ENCODE measurements around the gene GPR160. TPM values are rescaled to one million over a fixed set of nuclear protein-coding genes. Genes with fewer than 3 reads are reported as not detected.

The GPR160 gene
- total RNA-seq, 2 donors from 2014 or later: 1.3 to 1.6 TPM

GRCh38 chr3:170058127-170058526 lies 20.3 kb downstream of the GPR160 start:
- intact Hi-C loops (cut with DNase I): no loop called here
- no peak for ATAC-seq

GRCh38 chr3:170059447-170059846 lies 21.7 kb downstream of the GPR160 start:
- ATAC-seq: no peak
- intact Hi-C loops (cut with DNase I): no loop called here
- no peak for DNase-seq

More at GRCh38 chr3:170058127-170058526, 20.3 kb downstream of the GPR160 start:
- DNase-seq: no peak

- ATAC-seq (no peak), DNase-seq (no peak)
- intact Hi-C loops (cut with DNase I): no loop called here
These were observed 24.3 kb downstream of the GPR160 start for GRCh38 chr3:170062068-170062467.

- ATAC-seq (no peak), DNase-seq (no peak)
- intact Hi-C loops (cut with DNase I): no loop called here
These were observed 25.0 kb downstream of the GPR160 start for GRCh38 chr3:170062769-170063168.

- no peak for ATAC-seq
- no peak for DNase-seq
- intact Hi-C loops (cut with DNase I): no loop called here
These were observed 25.9 kb downstream of the GPR160 start for GRCh38 chr3:170063691-170064090.

GRCh38 chr3:170064108-170064507 lies 26.3 kb downstream of the GPR160 start:
- no peak for DNase-seq
- intact Hi-C loops (cut with DNase I): no loop called here
- no peak for ATAC-seq

GRCh38 chr3:170075441-170076091 lies 37.8 kb downstream of the GPR160 start:
- intact Hi-C loops (cut with DNase I): no loop called here
- DNase-seq: no peak
- ATAC-seq: no peak

- ATAC-seq: no peak
- no peak for DNase-seq
- intact Hi-C loops (cut with DNase I): no loop called here
These were observed 39.0 kb downstream of the GPR160 start for GRCh38 chr3:170076715-170077238.

- no peak for ATAC-seq
- intact Hi-C loops (cut with DNase I): no loop called here
- DNase-seq: no peak
These were observed 39.6 kb downstream of the GPR160 start for GRCh38 chr3:170077361-170077760.

- DNase-seq (no peak), ATAC-seq (no peak)
- intact Hi-C loops (cut with DNase I): no loop called here
These were observed 41.0 kb downstream of the GPR160 start for GRCh38 chr3:170078620-170079281.

GRCh38 chr3:170079536-170080165 lies 41.9 kb downstream of the GPR160 start:
- intact Hi-C loops (cut with DNase I): no loop called here
- ATAC-seq: no peak

GRCh38 chr3:170080605-170081004 lies 42.8 kb downstream of the GPR160 start:
- intact Hi-C loops (cut with DNase I): no loop called here
- no peak for DNase-seq
- ATAC-seq: no peak

More at GRCh38 chr3:170079536-170080165, 41.9 kb downstream of the GPR160 start:
- DNase-seq: no peak

GRCh38 chr3:170081079-170081741 lies 43.4 kb downstream of the GPR160 start:
- DNase-seq (no peak), ATAC-seq (no peak)
- intact Hi-C loops (cut with DNase I): no loop called here

- no peak for DNase-seq
- intact Hi-C loops (cut with DNase I): no loop called here
- no peak for ATAC-seq
These were observed 45.5 kb downstream of the GPR160 start for GRCh38 chr3:170083343-170083742.

- intact Hi-C loops (cut with DNase I): no loop called here
- DNase-seq: no peak
- ATAC-seq: no peak
These were observed 47.6 kb downstream of the GPR160 start for GRCh38 chr3:170085396-170085795.

GRCh38 chr3:170089862-170090600 lies 52.2 kb downstream of the GPR160 start:
- intact Hi-C loops (cut with DNase I): loop anchor here in 1 of 2 donors (10.0 kb wide), 1 partner anchor 305 kb away; no protein-coding TSS in a partner anchor
- no peak for DNase-seq
- ATAC-seq: peak in 1 of 2 donors; percentile 23

GRCh38 chr3:170090601-170090981 lies 52.8 kb downstream of the GPR160 start:
- intact Hi-C loops (cut with DNase I): loop anchor here in 1 of 2 donors (10.0 kb wide), 1 partner anchor 306 kb away; no protein-coding TSS in a partner anchor
- no peak for DNase-seq
- no peak for ATAC-seq

- ATAC-seq (no peak), DNase-seq (no peak)
- intact Hi-C loops (cut with DNase I): loop anchor here in 1 of 2 donors (10.0 kb wide), 1 partner anchor 308 kb away; no protein-coding TSS in a partner anchor
These were observed 55.1 kb downstream of the GPR160 start for GRCh38 chr3:170092907-170093306.

GRCh38 chr3:170095771-170096170 lies 58.0 kb downstream of the GPR160 start:
- ATAC-seq (no peak), DNase-seq (no peak)
- intact Hi-C loops (cut with DNase I): loop anchor here in 1 of 2 donors (10.0 kb wide), 1 partner anchor 311 kb away; no protein-coding TSS in a partner anchor
